Neural cell (in vitro differentiated cells): ENCODE measurements around the gene HIPK2. TPM values are rescaled to one million over a fixed set of nuclear protein-coding genes. Genes with fewer than 3 reads are reported as not detected.

Experiments used
- H2AFZ ChIP-seq: fragments of 200-600, 300-800 bp; sonication (generic), shearing (Covaris generic); 2 replicates; pipeline ENCODE4 v1.6.0; 2014; ENCODE audit warnings: low read depth, mild to moderate bottlenecking, antibody characterized with exemption, low read length, moderate library complexity
- H3F3A ChIP-seq: fragments of 200-600 bp; shearing (Covaris generic); 2 replicates; pipeline ENCODE4 v1.6.1; 2016; ENCODE audit warnings: mild to moderate bottlenecking, moderate library complexity, mixed read lengths, antibody characterized with exemption, low read length; ENCODE audit not compliant: insufficient read depth, poor library complexity, severe bottlenecking
- H3K27ac ChIP-seq: fragments of 200-600, 300-800 bp; sonication (generic), shearing (Covaris generic); 2 replicates; pipeline ENCODE4 v1.5.1; 2014; ENCODE audit warnings: mild to moderate bottlenecking, low read length, moderate library complexity
- H3K27me3 ChIP-seq: fragments of 300-800, 200-600 bp; sonication (generic), shearing (Covaris generic); 2 replicates; pipeline ENCODE4 v1.6.0; 2014; ENCODE audit warnings: mild to moderate bottlenecking, low read depth, low read length, moderate library complexity; ENCODE audit not compliant: insufficient read depth
- H3K36me3 ChIP-seq: fragments of 300-800, 200-600 bp; sonication (generic), shearing (Covaris generic); 2 replicates; pipeline ENCODE4 v1.5.1; 2014; ENCODE audit warnings: mild to moderate bottlenecking, antibody characterized with exemption, low read length, moderate library complexity; ENCODE audit not compliant: insufficient read depth
- H3K4me2 ChIP-seq: fragments of 300-800, 200-600 bp; sonication (generic), shearing (Covaris generic); 2 replicates; pipeline ENCODE4 v1.6.0; 2014; ENCODE audit warnings: mild to moderate bottlenecking, low read length
- H3K4me3 ChIP-seq: fragments of 300-800, 200-600 bp; sonication (generic), shearing (Covaris generic); 2 replicates; pipeline ENCODE4 v1.5.1; 2014; ENCODE audit warnings: mild to moderate bottlenecking, low read length, moderate library complexity
- H3K79me2 ChIP-seq: fragments of 200-600 bp; shearing (Covaris generic); replicated peaks from 2 replicates; pipeline ENCODE4 v1.6.0; 2014; ENCODE audit warnings: mild to moderate bottlenecking, low read length, moderate library complexity; ENCODE audit not compliant: insufficient read depth
- H3K9ac ChIP-seq: fragments of 300-800, 200-600 bp; sonication (generic), shearing (Covaris generic); 2 replicates; pipeline ENCODE4 v1.6.1; 2016; ENCODE audit warnings: mild to moderate bottlenecking, low read length, mixed read lengths
- H3K9me2 ChIP-seq: fragments of 200-600 bp; shearing (Covaris generic); 2 replicates; pipeline ENCODE4 v1.6.1; 2016; ENCODE audit warnings: mild to moderate bottlenecking, low read length, mixed read lengths; ENCODE audit not compliant: insufficient read depth
- H3K9me3 ChIP-seq: fragments of 200-600, 300-800 bp; sonication (generic), shearing (Covaris generic); 2 replicates; pipeline ENCODE4 v1.6.1; 2016; ENCODE audit warnings: mild to moderate bottlenecking, mixed run types, low read length, moderate library complexity, mixed read lengths
- H4K20me1 ChIP-seq: fragments of 200-600 bp; shearing (Covaris generic); 2 replicates; pipeline ENCODE4 v1.6.1; 2016; ENCODE audit warnings: mild to moderate bottlenecking, mixed run types; ENCODE audit not compliant: insufficient read depth
- CTCF ChIP-seq: fragments of 450-650 bp; IDR thresholded peaks from 2 replicates; pipeline ENCODE4 v1.5.1; 2014; ENCODE audit warnings: antibody characterized with exemption, mild to moderate bottlenecking, moderate library complexity; ENCODE audit not compliant: poor library complexity, severe bottlenecking
- EP300 ChIP-seq: fragments of 450-650 bp; conservative IDR thresholded peaks from 2 replicates; pipeline ENCODE4 v1.6.1; 2014; ENCODE audit warnings: antibody characterized with exemption, mild to moderate bottlenecking, moderate library complexity; ENCODE audit not compliant: poor library complexity, severe bottlenecking
- EZH2 ChIP-seq: fragments of 200-600, 300-800 bp; shearing (Covaris generic), sonication (generic); IDR thresholded peaks from 2 replicates; pipeline ENCODE4 v1.6.1; 2014; ENCODE audit warnings: antibody characterized with exemption, low read length, borderline replicate concordance, mild to moderate bottlenecking; ENCODE audit not compliant: insufficient read depth, poor library complexity, severe bottlenecking
- MXI1 ChIP-seq: fragments of 450-650 bp; conservative IDR thresholded peaks from 2 replicates; pipeline ENCODE4 v1.6.1; 2014; ENCODE audit warnings: antibody characterized with exemption, mild to moderate bottlenecking; ENCODE audit not compliant: poor library complexity, severe bottlenecking
- POLR2AphosphoS5 ChIP-seq: IDR thresholded peaks from 2 replicates; pipeline ENCODE4 v1.6.1; 2012
- RAD21 ChIP-seq: fragments of 450-650 bp; conservative IDR thresholded peaks from 2 replicates; pipeline ENCODE4 v1.6.1; 2014; ENCODE audit warnings: antibody characterized with exemption, mild to moderate bottlenecking, moderate library complexity
- REST ChIP-seq: IDR thresholded peaks from 2 replicates; pipeline ENCODE4 v1.6.1; 2012; ENCODE audit warnings: borderline replicate concordance
- SMC3 ChIP-seq: fragments of 450-650 bp; conservative IDR thresholded peaks from 2 replicates; pipeline ENCODE4 v1.6.1; 2014; ENCODE audit warnings: antibody characterized with exemption, mild to moderate bottlenecking, moderate library complexity; ENCODE audit not compliant: poor library complexity
- TAF1 ChIP-seq: IDR thresholded peaks from 2 replicates; pipeline ENCODE4 v1.6.1; 2012; ENCODE audit warnings: low read depth
- polyA plus RNA-seq: library from polyadenylated mRNA; depleted of rRNA; stranded (reverse); fragments of >200 nt; gene quantifications from 2 replicates; pipeline ENCODE4 v1.2.3, GENCODE V29; 2014

HIPK2 gene
- polyA plus RNA-seq, 1 donor from 2014 or later = 8.5 TPM

GRCh38 chr7:139820089-139820488, 42.3 kb upstream of the HIPK2 start:
- Histone ChIP-seq H3K27me3 (no peaks in the 10 kb centered on the region), H3K36me3 (no peaks in the 10 kb centered on the region), H2AFZ (no peak overlapping the region), H3K4me3 (no peak overlapping the region), H4K20me1 (no peaks in the 10 kb centered on the region), H3K9ac (no peak overlapping the region), H3K9me3 (no peaks in the 10 kb centered on the region), H3K79me2 (no peaks in the 10 kb centered on the region), H3K9me2 (no peaks in the 10 kb centered on the region), H3F3A (no peaks in the 10 kb centered on the region), H3K27ac (no peak overlapping the region), H3K4me2 (no peak overlapping the region)
- TF ChIP-seq EP300 (no peak), MXI1 (no peak)

- no peak for TF ChIP-seq MXI1
- TF ChIP-seq SMC3 = no peak
- TF ChIP-seq EP300 = no peak
- TF ChIP-seq POLR2AphosphoS5 = no peak
- no peak for TF ChIP-seq TAF1
- no peak for TF ChIP-seq RAD21
- TF ChIP-seq REST = no peak
- no peaks in the 10 kb centered on the region for H4K20me1 ChIP-seq
- no peaks in the 10 kb centered on the region for H3K79me2 ChIP-seq
Measured at GRCh38 chr7:139817249-139817648, 39.5 kb upstream of the HIPK2 start.

DNA sequence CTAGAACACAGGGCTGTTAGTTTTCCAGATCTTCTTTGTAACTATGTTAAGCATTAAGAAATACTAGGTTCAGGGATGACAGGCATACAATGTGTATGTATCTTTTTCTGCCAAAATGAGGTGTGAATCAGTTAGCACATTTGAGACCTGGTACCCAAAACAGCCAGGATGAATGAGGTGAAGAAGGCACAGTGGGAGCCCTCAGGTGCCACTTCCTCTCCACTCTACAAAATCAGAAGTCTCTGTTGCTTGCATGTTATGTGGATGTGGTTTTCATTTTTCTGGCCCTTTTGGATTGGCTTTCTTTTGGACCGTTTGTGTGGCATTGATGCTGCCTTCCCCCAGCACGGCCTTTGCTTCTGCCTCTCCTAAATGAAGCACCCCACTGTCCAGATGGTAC, 35.9 kb upstream of the HIPK2 start:
- H3K4me2 ChIP-seq = no peak overlapping the region
- H3K79me2 ChIP-seq = no peaks in the 10 kb centered on the region
- H3K4me3 ChIP-seq = no peak overlapping the region
- no peaks in the 10 kb centered on the region for H4K20me1 ChIP-seq
- H3K9ac ChIP-seq = no peak overlapping the region
- no peaks in the 10 kb centered on the region for H3K27me3 ChIP-seq
- H3K27ac ChIP-seq = no peak overlapping the region
- H3K9me3 ChIP-seq = no peaks in the 10 kb centered on the region
- H3F3A ChIP-seq = no peaks in the 10 kb centered on the region
- no peaks in the 10 kb centered on the region for H3K36me3 ChIP-seq
- no peak overlapping the region for H2AFZ ChIP-seq
- no peaks in the 10 kb centered on the region for H3K9me2 ChIP-seq
- no peak for TF ChIP-seq TAF1
- no peak for TF ChIP-seq EP300
- TF ChIP-seq EZH2 = no peak
- no peak for TF ChIP-seq POLR2AphosphoS5
- no peak for TF ChIP-seq SMC3
- TF ChIP-seq REST = no peak
- TF ChIP-seq MXI1 = no peak
- no peak for TF ChIP-seq CTCF
- no peak for TF ChIP-seq RAD21

More at GRCh38 chr7:139817249-139817648, 39.5 kb upstream of the HIPK2 start:
- Histone ChIP-seq H3K9me2 (no peaks in the 10 kb centered on the region), H3K27me3 (no peaks in the 10 kb centered on the region), H3K27ac (no peak overlapping the region), H3K9ac (no peak overlapping the region), H3F3A (no peaks in the 10 kb centered on the region), H3K36me3 (no peaks in the 10 kb centered on the region), H3K4me3 (no peak overlapping the region), H3K4me2 (no peak overlapping the region), H2AFZ (no peak overlapping the region), H3K9me3 (no peaks in the 10 kb centered on the region)
